ENCODE results near the gene ZNF678. TPM values are rescaled to one million over a fixed set of nuclear protein-coding genes. Genes with fewer than 3 reads are reported as not detected.

ZNF678 gene
- total and polyA plus RNA-seq, 8 donors: 1.6 to 8.0 (median 6.0) TPM

GRCh38 chr1:227621211-227621610 lies 57.9 kb downstream of the ZNF678 start:
- 95 to 100% methylated on average over 1 of the region's 1 CpG for WGBS, 2 donors
- intact Hi-C loops (cut with DNase I): no loop called here
- no peak overlapping the region for H3K27ac ChIP-seq
- ATAC-seq (no peak), FAIRE-seq (no peak), DNase-seq (no peak)
- H3K4me3 ChIP-seq: no peak overlapping the region
- no peaks in the 10 kb centered on the region for H3K27me3 ChIP-seq
- H3K9me3 ChIP-seq: no peaks in the 10 kb centered on the region
- no peaks in the 10 kb centered on the region for H3K4me1 ChIP-seq
- H3K36me3 ChIP-seq: no peaks in the 10 kb centered on the region
- TF ChIP-seq, protein P1, sequence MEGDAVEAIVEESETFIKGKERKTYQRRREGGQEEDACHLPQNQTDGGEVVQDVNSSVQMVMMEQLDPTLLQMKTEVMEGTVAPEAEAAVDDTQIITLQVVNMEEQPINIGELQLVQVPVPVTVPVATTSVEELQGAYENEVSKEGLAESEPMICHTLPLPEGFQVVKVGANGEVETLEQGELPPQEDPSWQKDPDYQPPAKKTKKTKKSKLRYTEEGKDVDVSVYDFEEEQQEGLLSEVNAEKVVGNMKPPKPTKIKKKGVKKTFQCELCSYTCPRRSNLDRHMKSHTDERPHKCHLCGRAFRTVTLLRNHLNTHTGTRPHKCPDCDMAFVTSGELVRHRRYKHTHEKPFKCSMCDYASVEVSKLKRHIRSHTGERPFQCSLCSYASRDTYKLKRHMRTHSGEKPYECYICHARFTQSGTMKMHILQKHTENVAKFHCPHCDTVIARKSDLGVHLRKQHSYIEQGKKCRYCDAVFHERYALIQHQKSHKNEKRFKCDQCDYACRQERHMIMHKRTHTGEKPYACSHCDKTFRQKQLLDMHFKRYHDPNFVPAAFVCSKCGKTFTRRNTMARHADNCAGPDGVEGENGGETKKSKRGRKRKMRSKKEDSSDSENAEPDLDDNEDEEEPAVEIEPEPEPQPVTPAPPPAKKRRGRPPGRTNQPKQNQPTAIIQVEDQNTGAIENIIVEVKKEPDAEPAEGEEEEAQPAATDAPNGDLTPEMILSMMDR (IDR thresholded peaks at IDR 0.05): no peak

- Histone ChIP-seq H3K4me3 (no peak overlapping the region), H3K9me3 (no peaks in the 10 kb centered on the region), H3K36me3 (no peaks in the 10 kb centered on the region), H3K27ac (no peak overlapping the region), H3K4me1 (no peaks in the 10 kb centered on the region), H3K27me3 (no peaks in the 10 kb centered on the region)
- TF ChIP-seq, protein P1 (IDR thresholded peaks at IDR 0.05): no peak
- DNase-seq (no peak), FAIRE-seq (no peak), ATAC-seq (no peak)
- intact Hi-C loops (cut with DNase I): no loop called here
- WGBS, 2 donors: 30 to 44% methylated on average over 1 of the region's 1 CpG
Measured at GRCh38 chr1:227622739-227623475, 59.6 kb downstream of the ZNF678 start.

DNA sequence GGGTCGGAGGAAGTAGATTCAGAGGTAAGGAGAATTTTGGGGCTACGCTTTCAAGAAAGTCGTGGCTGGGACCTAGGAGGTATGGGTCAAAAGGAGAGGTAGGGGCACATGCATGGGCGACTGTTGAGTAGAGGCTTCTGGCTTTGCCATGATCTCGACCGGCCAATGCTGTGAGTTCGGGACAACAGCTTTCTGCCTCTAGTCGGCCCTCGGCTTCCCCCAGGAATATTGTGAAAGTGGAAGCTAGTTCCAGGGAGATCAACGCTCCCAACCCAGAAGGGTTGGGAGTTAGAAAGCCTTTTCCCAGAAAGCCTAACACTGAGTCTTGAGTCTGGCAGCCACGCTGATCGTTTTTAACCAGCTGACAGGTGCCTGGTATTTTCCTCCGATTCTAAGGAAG lies 69.0 kb downstream of the ZNF678 start:
- FAIRE-seq: no peak
- peaks cover 0 to 5% (median 0%) of the 10 kb centered on the region in 3 donors for H3K36me3 ChIP-seq
- no peak overlapping the region for H3K4me3 ChIP-seq
- TF ChIP-seq, protein P1 (IDR thresholded peaks at IDR 0.05): no peak
- no peak overlapping the region for H3K27ac ChIP-seq
- intact Hi-C loops (cut with DNase I): no loop called here
- WGBS, 2 donors: 89 to 95% methylated on average over 13 of the region's 13 CpGs
- no peak for DNase-seq
- no peaks in the 10 kb centered on the region for H3K4me1 ChIP-seq
- no peaks in the 10 kb centered on the region for H3K27me3 ChIP-seq
- H3K9me3 ChIP-seq: no peaks in the 10 kb centered on the region
- ATAC-seq: no peak

DNA sequence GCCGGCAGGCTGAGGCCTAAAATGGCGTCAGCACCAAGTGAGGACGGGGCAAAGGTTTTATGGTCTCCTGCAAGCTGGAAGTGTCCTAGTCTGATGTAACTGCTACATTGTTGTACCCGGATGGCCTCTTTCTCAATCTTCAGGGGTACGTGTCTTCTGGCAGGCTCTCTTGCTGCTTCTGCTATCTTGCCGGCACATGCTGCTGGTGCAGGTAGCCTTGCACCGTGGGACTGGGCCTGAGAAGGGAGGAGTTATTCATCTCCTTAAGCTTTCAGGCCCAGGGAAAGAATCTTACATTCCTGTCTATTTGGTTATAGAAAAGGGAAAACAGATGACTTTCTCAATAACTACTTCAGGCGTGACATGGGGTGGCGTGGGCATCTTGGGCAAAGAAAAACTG lies 72.2 kb downstream of the ZNF678 start:
- intact Hi-C loops (cut with DNase I): no loop called here
- peaks cover 0 to 5% (median 0%) of the 10 kb centered on the region in 3 donors for H3K36me3 ChIP-seq
- no peak for ATAC-seq
- no peak overlapping the region for H3K4me3 ChIP-seq
- no peak for FAIRE-seq
- DNase-seq: no peak
- TF ChIP-seq, protein P1 (IDR thresholded peaks at IDR 0.05): no peak
- no peaks in the 10 kb centered on the region for H3K9me3 ChIP-seq
- 97 to 99% methylated on average over 9 of the region's 9 CpGs for WGBS, 2 donors
- H3K27ac ChIP-seq: no peak overlapping the region
- H3K27me3 ChIP-seq: no peaks in the 10 kb centered on the region
- no peaks in the 10 kb centered on the region for H3K4me1 ChIP-seq

DNA sequence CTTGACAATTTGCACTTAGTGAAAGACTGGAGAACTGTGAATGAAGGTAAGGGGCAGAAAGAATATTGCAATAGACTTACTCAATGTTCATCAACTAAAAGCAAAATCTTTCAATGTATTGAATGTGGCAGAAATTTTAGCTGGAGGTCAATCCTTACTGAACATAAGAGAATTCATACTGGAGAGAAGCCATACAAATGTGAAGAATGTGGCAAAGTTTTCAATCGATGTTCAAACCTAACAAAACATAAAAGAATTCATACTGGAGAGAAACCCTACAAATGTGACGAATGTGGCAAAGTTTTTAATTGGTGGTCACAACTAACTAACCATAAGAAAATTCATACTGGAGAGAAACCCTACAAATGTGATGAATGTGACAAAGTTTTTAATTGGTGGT lies 91.1 kb downstream of the ZNF678 start:
- no peak for ATAC-seq
- Histone ChIP-seq H3K27me3 (no peaks in the 10 kb centered on the region), H3K9me3 (peaks cover 0 to 33% (median 16%) of the 10 kb centered on the region in 4 donors), H3K27ac (no peak overlapping the region), H3K4me1 (no peaks in the 10 kb centered on the region), H3K4me3 (no peak overlapping the region), H3K36me3 (peaks cover 0 to 20% (median 8%) of the 10 kb centered on the region in 3 donors)
- WGBS, 2 donors: 95 to 99% methylated on average over 2 of the region's 2 CpGs
- FAIRE-seq: no peak
- TF ChIP-seq, protein P1 (IDR thresholded peaks at IDR 0.05): no peak
- intact Hi-C loops (cut with DNase I): loop anchor here in 1 of 3 donors (10.0 kb wide), 1 partner anchor 60 kb away; no protein-coding TSS in a partner anchor
- DNase-seq: no peak
